ENCODE results near the gene TMEM38A.
A peak's percentile ranks its signal among the peaks of the same experiment; 100 is the strongest.

TMEM38A gene, protein sequence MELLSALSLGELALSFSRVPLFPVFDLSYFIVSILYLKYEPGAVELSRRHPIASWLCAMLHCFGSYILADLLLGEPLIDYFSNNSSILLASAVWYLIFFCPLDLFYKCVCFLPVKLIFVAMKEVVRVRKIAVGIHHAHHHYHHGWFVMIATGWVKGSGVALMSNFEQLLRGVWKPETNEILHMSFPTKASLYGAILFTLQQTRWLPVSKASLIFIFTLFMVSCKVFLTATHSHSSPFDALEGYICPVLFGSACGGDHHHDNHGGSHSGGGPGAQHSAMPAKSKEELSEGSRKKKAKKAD

DNA sequence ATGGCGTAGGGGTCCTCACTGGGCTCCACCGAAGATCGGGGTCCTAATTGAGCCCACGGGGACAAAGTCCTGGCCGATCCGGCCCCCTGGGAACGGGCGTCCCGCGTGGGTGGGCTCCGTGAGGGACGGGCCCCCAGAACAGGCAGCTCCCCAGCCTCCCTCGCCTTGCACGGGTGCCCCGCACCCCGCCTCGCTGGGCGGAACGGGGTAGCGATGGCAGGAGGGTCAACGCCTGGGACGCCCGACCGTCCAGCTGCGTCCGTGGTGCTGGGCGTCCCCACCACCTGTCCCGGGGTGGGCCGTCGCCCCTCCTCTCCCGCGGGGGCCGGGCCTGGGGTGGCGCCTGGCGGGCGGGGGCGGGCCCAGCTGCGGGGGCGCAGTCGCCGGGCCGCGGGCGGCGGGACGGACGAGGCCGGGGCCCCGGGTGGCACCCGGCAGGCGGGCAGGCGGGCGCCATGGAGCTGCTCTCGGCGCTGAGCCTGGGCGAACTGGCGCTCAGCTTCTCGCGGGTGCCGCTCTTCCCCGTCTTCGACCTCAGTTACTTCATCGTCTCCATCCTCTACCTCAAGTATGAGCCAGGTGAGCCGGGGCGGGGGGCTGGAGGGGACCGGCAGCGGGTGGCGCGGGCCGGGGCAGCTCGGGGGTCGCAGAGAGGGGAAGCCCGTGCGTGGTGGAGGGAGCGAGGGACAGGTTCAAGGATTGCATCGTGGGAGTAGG lies at the start of gene TMEM38A:
TMEM38A (plus strand) TSS at position 377 of the 717 bp plus-strand sequence; CDS start at position 456, 79 bp downstream.
- DNase-seq (ENCODE audit: low read depth), result no peak

DNA sequence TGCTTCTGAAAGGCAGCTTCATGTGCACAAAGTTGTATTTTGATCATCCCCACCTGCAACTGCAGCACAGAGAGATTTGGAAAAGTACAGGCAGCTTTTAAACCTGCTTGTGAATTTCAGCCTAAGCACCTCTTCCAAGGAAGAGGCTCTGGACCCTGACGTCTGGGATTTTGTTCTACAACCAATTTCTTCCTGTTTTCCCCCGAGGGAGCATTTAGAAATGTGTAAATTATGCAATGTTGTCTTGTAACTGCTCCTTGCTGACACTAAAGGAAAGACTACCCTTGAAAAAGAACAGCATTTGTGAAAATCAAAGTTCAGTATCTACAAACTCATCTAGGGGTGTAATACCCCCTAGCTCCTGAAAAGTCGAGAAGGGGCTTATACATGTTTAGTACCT lies 48.3 kb upstream of the TMEM38A start:
- DNase-seq (ENCODE audit: low read depth), result no peak

DNA sequence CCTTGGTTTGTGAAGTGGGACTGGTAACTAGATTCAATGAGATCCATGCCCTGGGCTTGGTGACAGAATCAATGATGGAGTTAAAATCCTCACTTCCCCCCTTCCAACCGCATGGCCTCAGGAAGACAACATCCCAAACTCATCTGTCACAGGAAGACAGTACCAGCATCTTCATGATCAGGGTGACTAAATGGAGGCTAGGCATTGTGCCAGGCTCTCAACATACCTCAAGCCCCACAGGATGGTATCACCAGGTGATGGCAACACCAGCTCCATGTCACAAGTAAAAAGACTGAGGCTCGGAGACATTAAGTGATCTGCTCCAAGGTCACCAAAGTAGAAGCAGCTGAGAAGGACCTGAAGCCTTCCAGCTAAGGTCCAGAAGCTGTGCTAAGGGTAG lies 47.1 kb upstream of the TMEM38A start:
- DNase-seq (ENCODE audit: low read depth), result no peak

DNA sequence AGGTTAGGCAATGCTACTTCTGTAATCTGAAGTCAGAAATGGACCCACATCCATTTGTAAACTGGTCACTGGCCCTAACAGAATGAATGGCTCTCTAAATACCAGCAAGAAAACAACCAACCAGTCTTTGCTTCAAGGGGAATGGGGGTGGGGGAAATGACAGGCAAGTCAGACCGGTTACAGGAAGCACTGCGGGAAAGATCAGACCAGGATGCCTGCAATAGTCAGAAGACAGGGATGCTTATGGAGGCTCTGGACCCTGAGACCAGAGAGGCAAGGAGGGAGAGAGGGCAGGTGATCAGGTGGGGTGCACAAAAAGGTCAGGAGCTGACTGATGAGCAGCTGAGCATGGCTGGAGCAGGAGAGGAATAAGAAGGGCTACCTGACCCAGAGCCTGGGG lies 46.0 kb upstream of the TMEM38A start:
- DNase-seq (ENCODE audit: low read depth), result no peak

DNA sequence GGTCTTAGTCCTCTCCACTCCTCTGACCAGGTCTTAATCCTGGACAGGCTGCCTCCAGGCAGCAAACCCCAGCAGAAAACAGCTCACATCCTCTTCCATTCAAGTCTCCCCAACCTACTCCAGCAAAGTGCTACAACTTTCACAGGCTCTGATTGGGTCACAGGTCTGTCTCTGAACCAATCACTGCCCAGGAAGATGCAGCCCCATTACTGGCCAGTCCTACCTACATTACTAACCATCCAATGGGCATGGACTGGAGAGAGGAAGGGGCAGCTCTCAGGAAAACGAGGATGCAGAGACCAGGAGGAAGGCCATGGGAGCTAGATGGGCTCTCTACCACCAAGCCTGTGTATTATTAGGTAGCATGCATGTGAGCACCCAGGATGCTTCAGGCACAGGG lies 45.1 kb upstream of the TMEM38A start:
- no peak for DNase-seq (ENCODE audit: low read depth)

DNA sequence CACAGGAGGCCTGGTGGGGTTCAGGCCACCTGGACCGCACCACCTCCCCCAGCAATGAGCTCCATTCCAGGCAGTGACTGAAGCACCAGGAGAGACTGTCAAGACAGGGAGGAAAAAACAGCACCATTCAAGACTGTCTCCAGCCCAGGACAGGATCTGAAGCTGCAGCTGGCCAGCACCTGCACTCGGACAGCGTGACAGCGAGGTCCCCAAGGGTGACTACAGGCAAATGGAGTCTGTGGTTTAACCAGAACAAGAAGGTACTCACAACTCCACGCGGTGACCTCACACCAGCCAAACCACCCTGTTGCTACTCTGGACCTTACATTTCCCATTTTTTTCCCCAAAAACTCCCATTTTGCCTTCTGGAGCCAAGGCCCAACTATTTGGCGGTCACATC lies 42.7 kb upstream of the TMEM38A start:
- no peak for DNase-seq (ENCODE audit: low read depth)

DNA sequence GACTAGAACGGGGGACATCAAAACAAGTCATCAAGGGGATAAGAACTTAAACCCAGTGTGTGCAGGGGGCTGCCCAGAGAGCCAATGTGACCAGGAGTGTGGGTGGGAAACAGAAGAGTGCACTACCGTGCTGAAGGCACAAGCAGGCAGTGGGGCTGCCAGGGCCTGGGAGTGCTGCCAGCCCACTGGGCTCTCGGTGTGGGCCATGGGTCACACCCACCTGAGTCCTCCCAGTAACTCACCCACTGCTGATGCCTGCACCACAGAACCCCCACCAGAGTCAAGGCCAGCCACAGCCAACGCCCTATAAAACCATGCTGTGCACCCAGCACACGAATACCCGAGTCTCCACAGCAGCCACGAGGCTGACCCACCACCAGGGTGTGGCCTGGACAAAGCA lies 41.5 kb upstream of the TMEM38A start:
- DNase-seq (ENCODE audit: low read depth), result no peak

DNA sequence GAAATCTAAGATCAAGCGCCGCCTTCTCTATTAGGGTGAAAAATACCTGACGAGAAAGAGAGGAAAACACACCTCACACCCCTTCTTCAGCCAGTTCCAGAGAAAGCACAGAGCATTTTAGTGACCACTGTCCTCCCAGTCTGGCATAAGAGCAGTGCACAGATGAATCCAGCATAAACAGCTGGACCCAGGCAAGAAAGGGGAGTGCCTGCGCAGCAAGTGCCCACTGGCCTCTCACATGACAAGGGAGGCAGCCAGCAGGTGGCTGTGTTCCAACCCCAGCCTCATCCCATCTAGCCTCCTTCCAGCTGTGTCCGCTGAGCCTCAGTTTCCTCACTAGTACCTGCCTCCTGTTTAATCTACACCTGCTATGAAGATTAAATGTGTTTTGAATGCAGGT lies 40.9 kb upstream of the TMEM38A start:
- no peak for DNase-seq (ENCODE audit: low read depth)

DNA sequence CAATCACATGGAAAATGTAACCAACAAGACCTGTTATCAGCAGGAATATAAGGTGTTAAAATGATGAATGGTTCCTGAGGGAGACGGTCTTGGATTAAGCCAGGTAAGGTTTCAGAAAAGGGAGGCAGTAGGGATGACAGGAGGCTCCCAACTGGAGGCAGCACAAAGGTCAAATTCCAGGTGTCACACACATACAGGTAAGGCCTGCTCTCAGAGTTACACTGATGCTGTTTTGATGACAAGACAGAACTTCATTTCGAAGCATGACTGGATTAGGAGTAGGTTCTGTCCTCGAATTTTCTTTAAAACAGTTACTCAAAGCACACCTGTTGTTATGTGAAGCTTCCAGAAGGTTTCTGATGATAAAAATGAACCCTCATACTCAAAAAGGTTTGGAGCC lies 40.4 kb upstream of the TMEM38A start:
- no peak for DNase-seq (ENCODE audit: low read depth)

DNA sequence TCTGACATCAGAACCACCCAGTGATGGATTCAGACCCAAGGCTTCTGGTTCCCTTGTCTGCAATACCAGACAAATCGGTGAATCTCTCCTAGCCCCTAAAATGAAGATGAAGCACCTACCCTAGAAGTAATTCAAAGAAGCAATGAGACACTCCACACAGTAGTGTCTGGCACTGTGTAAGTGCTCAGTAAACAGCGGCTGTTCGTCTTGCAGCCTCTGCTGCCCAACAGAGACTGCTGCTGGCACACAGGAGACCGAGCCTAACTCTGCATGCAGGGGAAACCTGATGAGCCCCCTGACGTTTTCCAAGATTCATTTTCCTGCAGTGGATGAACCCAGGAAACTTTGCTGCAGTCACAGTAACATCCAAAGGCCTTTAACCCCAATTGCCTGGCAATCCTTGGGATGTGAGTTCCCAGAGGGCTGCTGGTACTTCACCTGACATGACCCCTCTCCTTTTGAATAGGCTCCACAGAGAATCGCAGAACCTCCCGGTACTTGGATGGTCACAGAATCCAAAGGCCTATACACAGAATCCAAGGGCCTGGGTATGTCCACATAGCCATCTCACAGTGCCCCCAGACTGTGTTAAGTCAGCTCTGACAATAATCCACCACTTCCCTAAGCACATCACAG lies 39.7 kb upstream of the TMEM38A start:
- DNase-seq (ENCODE audit: low read depth), result no peak

DNA sequence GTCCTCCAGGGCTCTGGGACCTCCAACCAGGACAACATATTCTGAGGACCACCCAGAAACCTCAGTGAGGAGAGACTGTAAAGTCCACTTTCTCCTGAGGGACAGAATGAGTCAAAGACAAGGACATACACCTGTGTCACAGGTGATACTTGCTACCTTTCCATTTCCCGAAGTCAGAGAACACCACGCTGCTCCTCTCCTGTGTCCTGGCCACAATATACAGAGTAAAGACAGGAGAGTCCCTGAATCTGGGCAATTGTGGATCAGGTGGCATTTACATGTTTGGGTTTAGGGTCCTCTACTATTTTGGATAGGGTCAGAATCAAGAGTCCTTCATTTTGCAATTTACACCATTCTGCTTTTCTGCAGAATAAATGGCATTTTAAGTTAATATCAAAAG lies 37.9 kb upstream of the TMEM38A start:
- no peak for DNase-seq (ENCODE audit: low read depth)

DNA sequence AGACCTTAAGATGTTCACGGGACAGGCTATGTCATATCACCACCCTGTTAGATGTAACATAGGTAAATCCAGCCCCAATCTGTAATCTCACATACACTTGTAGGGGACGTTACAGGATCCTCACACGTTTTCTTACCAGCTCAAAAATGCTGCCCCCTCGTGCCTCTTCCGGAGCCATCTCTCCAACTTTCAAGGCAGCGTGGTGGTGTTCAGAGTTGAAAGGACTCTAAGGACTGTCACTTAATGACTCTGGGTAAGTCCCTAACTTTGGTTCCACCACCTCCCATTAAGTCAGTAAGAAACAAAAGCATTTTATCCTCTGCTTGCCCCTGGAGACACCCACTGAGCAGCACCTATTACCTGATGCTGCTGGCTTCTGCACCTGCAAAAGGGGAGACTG lies 37.4 kb upstream of the TMEM38A start:
- no peak for DNase-seq (ENCODE audit: low read depth)

DNA sequence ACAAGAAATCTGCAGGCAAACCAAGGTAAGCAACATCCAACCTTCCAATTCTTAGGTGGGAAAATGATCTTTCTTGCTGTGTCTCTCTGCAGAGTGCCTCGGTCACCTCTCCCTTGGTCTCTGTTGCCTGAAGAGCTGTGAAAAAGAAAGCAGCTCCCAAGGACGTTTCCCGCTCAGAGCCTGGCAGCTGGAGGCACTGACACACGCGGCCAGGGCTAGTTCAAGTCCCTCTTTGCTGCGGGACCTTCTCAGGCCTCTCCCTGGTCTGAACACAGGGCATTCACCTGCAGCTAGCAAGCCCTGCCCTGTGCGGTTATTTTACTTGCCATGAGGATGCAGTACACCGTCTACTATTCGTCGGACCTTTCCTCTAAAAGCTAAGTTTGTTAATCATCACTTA lies 36.7 kb upstream of the TMEM38A start:
- no peak for DNase-seq (ENCODE audit: low read depth)

DNA sequence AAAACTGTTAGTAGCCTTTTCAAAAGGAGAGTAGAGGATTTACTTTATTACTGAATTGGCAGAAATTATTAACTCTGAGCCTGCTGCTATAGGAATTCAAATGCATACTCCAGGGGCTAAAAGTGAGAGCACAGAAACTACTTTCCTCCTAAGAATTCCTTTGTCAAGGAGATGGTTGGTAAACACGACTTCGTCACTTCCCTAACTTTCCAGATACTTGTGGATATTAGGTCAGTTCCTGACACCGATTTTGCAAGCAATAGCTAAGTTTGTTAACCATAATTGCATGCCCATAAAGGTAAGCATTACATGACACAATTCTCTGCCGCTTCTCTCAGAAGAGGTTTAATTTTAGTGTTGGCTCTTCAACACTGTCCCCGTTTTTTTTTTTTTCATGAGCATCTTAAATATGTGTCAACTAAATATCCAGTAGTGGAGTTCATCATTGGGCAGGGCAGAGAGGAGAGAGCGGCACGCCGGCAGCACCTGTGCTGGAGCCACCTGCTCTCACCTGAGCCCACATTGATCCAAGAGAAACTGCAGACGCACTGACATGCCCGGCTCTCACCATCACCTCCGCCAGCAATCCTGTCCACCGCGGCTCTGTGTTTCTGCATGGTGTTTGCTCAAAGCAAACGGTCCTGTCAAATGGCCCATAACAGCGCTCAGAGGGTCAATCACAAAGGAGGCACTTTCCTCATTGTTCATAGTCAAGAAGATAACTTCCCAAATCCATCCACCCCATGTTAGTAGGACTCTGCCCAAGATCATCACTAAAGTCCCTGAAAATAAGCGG lies 35.6 kb upstream of the TMEM38A start:
- DNase-seq (ENCODE audit: low read depth), result no peak

DNA sequence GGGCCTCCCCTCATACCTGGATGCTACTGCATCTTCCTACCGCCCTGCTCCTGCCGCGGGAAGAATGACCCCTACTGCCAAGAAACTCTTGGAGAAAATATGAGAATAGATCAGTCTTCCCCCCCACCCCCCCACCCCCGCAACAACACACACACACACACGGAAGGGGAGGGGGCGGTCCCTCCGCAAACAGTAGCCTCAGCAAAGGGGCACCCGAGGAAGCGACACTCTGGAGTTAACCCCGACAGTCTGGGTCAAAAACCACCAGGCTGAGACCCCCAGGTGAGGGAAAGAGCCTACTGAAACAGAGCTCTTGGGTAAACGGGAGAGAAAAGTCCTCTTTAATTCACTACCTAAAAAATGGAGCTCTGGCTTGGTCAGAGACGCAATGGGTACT lies 34.1 kb upstream of the TMEM38A start:
- no peak for DNase-seq (ENCODE audit: low read depth)

DNA sequence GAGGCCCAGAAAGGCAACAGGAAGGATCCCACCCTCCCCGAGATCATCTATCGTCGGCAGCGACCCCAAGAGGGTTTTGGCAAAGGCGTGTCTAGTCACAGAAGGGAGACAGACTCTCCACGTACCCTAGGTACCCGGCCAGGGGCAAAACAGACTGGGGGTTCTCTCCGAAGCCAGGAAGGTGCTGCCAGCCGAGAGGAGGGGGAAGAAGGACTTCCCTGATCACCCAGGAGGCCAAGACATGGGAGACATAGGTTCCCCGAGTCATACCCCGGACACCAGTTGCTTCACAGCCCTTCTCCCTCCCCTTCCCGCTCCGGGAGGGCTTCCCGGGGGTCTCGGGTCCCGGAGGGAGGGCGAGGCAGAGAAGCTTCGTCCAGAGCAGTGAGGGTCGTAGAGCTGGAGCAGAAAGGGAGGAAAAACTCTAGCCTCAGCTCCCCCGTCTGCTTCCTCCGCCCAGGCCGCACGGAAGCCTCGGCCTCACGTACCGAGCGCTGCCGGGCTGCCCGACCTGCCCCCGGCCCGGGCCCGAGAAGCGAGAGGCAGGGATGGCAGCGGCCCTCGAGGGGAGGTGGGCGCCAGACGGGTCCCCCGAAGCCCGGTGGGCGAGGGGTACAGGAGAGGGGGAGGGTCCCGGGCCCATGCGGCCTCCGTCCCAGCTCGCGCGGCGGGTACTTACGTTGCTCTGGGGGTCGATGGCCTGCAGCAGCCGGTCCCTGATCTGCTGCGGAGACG lies 33.6 kb upstream of the TMEM38A start:
- DNase-seq (ENCODE audit: low read depth), result no peak

DNA sequence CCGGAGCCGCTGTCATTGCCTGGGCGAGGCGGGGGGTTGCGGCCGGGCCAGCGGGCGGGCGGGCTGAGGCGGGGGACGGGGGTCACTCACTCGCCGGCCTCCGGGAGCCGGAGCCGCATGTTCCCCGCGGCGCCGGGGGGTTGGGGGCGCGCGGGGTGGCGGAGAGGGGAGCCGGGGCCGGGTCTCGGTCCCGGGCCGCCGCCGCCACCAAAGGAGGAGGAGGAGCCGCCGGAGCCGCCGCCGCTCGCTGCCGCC lies 33.1 kb upstream of the TMEM38A start:
- no peak for DNase-seq (ENCODE audit: low read depth)

DNA sequence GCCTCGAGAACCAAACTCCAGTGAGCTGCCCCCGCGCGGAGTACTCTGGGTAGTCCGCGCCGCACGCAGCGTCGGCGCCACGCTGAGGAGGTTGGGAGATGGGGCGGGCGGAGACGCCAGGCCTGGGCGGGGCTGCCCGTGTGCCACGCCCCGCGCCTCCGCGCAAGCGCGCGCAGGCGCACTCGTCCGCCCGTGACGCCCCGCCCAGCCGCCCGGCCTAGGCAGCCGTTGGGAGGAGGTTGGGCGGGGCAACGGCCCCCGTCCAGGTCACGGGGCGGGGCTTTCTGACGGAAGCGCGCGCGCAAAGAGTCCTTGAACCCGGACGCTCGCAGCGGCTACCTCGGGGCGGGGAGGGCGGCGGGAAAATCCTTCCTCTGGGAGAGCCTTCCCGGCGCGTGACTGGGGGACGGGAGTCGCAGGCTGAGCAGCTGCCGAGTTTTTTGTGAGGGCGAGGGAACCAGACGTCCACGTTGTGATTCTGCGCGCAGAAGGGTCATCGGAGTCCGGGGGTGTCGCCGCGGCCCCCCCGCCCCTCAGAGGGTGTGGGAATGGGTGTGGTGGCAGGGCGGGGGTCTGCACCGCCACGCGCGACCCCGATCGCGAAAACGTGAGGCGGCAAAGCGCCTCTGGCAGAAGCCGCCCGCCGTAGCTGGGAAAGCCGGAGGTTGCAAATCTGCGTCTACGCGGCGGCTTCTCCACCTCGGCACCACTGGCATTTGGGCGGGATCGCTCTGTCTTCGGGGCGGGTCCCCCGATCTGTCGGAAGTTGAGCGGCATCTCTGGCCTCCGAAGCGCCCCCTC lies 32.6 kb upstream of the TMEM38A start, which contains the start of gene MED26:
MED26 (minus strand) TSS at position 22 of the 801 bp plus-strand sequence. CDS start 261 bp downstream, outside the sequence.
- peak; percentile 88 for DNase-seq (ENCODE audit: low read depth)

DNA sequence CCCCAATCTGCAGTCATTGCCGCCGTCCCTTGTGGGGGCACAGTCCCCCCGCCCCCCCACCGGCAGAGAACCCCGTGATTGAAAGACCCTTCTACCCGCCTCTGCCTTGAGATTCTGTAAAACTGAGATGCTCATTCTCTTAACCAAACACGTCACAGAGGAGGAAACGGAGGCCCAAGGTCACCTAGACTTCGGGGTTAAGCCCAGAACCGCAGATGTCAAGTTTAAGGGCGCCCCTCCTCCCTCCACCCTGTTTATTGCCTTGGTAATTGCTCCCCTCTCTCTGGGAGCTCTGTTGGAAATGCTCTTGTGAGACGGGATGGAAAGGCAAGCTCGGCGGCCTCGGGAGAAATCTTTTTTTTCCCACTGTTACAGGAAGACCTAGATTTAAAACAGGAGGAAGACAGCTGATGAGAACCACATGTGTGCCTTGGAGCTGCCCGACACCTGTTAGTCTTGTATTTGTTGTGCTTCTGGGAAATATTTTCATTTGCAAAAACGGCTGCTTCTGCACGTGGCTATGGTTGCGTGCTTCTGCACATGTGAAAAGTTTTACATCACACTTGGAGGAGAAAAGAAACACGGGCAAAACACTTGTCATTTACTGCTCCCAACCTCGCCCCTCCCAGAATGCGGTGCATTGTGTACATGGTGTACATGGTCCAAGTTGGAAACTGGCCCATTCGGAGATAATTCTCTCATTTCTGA lies 31.8 kb upstream of the TMEM38A start:
- DNase-seq (ENCODE audit: low read depth), result peak; percentile 68

DNA sequence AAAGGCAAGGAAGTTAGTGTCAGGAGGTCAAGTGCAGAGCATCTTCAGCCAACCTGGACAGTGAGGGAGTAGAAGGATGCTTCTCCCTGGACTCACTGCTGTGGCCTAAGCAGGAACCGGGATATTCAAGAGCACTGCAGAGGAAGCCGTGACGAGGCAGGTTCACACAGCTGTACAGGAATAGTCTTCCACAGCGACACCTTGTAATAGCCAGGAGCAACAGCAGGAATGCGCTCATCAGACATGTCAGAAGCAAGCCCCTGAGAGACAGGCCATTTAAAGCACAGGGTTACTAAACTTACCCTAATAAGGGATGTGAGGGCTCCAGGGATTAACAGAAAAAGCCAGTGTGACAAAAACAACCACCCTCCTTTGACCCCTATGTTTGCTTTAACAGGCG lies 29.5 kb upstream of the TMEM38A start:
- DNase-seq (ENCODE audit: low read depth), result no peak

DNA sequence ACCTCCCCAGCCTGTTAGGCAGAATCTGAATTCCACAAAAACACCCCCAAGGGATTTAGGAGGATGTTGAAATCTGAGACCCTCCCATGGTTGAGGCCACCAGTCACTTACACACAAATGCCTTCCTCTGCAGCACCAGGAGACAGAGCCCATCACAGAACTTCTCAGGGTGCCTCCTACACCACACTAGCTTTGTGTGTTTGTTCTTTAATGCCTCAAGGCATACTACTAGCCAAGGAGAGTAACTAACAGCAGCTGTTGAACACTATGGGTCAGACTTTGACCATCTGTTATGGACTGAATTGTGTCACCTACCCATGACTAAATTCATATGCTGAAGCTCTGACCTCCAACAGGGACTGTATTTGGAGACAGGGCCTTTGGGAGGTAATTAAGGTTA lies 23.4 kb upstream of the TMEM38A start:
- no peak for DNase-seq (ENCODE audit: low read depth)
